Measurements from ENCODE around the gene COL23A1.

Gene COL23A1

DNA sequence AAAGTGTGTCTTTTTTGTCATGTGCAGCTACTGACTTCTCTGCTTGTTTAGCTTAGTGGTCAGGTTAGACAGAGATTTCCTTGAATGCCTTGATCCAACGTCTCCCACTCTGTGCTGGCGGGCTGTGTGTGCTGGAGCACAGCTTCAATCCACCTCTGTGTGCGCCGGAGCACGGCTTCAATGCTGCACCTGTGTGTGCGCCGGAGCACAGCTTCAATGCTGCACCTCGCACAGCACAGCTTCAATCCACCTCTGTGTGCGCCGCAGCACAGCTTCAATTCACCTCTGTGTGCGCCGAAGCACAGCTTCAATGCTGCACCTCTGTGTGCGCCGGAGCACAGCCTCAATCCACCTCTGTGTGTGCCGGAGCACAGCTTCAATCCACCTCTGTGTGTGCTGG, 288.6 kb downstream of the COL23A1 start:
- Histone ChIP-seq H3K4me3 (ENCODE audit: insufficient read depth, low read depth, low read length) (no peak overlapping the region), H3K36me3 (ENCODE audit: control insufficient read depth, insufficient read depth, low read length) (no peaks in the 10 kb centered on the region), H3K27ac (ENCODE audit: insufficient read depth, low read depth, low read length, poor library complexity, severe bottlenecking) (no peak overlapping the region), H3K27me3 (ENCODE audit: control insufficient read depth, insufficient read depth, low read length, poor library complexity, severe bottlenecking) (no peaks in the 10 kb centered on the region), H3K4me1 (ENCODE audit: control insufficient read depth, insufficient read depth, low read length) (no peaks in the 10 kb centered on the region), H3K9me3 (ENCODE audit: control insufficient read depth, low read length) (no peaks in the 10 kb centered on the region)
- 90 to 94% methylated on average over 12 to 13 of the region's 15 CpGs for WGBS, 2 experiments

DNA sequence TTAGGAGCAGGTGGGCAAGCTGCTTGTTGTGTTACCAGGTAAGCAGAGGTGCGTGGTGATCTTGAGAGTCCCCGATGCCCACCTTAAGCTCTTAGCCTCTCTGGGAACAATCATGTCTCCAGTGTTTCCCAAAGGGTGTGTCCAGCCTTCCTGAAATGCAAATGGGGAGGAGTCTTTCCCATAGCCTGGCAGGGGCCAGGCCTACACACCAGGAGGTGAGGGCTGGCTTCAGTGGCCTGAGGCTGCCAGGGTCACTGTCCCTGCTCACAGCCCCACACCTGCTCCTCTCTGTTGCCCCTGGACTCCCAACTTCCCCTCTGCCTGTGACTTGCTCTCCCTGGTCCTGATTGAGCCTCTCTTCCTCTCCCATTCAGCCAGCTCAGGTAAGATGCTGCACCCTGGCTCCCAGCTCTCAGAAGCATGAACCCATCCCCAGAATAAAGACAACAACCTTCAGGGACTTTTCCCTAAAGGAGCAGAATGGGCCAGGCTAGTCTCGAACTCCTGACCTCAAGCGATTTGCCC, 291.8 kb downstream of the COL23A1 start:
- Histone ChIP-seq H3K27me3 (ENCODE audit: control insufficient read depth, insufficient read depth, low read length, poor library complexity, severe bottlenecking) (no peaks in the 10 kb centered on the region), H3K27ac (ENCODE audit: insufficient read depth, low read depth, low read length, poor library complexity, severe bottlenecking) (no peak overlapping the region), H3K9me3 (ENCODE audit: control insufficient read depth, low read length) (no peaks in the 10 kb centered on the region), H3K4me1 (ENCODE audit: control insufficient read depth, insufficient read depth, low read length) (no peaks in the 10 kb centered on the region), H3K36me3 (ENCODE audit: control insufficient read depth, insufficient read depth, low read length) (no peaks in the 10 kb centered on the region), H3K4me3 (ENCODE audit: insufficient read depth, low read depth, low read length) (no peak overlapping the region)
- WGBS, 2 experiments, result 93 to 96% methylated on average over 4 of the region's 4 CpGs

DNA sequence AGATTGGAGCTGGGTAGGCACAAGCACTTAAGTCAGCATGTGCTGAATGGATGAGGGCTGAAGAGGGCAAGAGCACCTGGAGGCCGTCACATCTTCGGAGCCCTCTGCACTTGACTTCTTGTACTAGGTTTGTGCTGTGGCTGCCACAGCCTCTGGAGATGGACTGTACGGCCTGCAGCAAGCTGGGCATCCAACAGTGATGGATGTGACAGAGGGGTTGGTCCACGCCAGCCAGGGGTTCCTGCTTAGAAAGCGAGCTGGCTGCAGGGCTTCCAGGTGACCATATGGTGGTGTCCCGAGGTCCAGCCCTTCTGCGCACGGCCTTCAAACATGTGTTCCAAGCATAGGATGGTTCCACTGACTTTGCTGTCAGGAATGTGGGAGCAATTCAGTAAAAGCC, 292.4 kb downstream of the COL23A1 start:
- Histone ChIP-seq H3K27me3 (ENCODE audit: control insufficient read depth, insufficient read depth, low read length, poor library complexity, severe bottlenecking) (no peaks in the 10 kb centered on the region), H3K4me1 (ENCODE audit: control insufficient read depth, insufficient read depth, low read length) (no peaks in the 10 kb centered on the region), H3K27ac (ENCODE audit: insufficient read depth, low read depth, low read length, poor library complexity, severe bottlenecking) (no peak overlapping the region), H3K9me3 (ENCODE audit: control insufficient read depth, low read length) (no peaks in the 10 kb centered on the region), H3K4me3 (ENCODE audit: insufficient read depth, low read depth, low read length) (no peak overlapping the region), H3K36me3 (ENCODE audit: control insufficient read depth, insufficient read depth, low read length) (no peaks in the 10 kb centered on the region)
- 70 to 71% methylated on average over 8 of the region's 8 CpGs for WGBS, 2 experiments

DNA sequence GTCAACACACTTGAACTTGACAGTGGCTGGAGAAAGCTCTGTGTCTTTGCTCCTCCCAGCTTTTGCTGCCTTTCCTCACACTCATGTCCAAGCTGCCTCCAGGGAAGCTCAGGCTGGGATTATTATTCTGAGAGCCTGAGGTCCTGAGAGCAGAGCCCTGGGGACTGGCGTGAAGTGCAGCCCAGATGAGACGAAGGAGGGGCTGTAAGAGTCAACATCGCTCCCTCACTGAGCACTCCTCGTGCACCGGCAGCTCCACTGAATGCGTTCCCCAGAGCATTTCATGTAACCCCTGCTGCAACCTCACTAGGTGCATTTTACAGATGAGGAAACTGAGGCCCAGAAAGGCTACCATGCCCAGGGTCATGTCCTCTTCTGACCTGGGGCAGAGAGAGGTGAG, 294.1 kb downstream of the COL23A1 start:
- H3K4me1 ChIP-seq (ENCODE audit: control insufficient read depth, insufficient read depth, low read length), result no peaks in the 10 kb centered on the region
- no peak overlapping the region for H3K27ac ChIP-seq (ENCODE audit: insufficient read depth, low read depth, low read length, poor library complexity, severe bottlenecking)
- H3K36me3 ChIP-seq (ENCODE audit: control insufficient read depth, insufficient read depth, low read length), result no peaks in the 10 kb centered on the region
- 89% methylated on average over 6 of the region's 6 CpGs for WGBS, 2 experiments
- no peak overlapping the region for H3K4me3 ChIP-seq (ENCODE audit: insufficient read depth, low read depth, low read length)
- H3K9me3 ChIP-seq (ENCODE audit: control insufficient read depth, low read length), result no peaks in the 10 kb centered on the region
- H3K27me3 ChIP-seq (ENCODE audit: control insufficient read depth, insufficient read depth, low read length, poor library complexity, severe bottlenecking), result no peaks in the 10 kb centered on the region

DNA sequence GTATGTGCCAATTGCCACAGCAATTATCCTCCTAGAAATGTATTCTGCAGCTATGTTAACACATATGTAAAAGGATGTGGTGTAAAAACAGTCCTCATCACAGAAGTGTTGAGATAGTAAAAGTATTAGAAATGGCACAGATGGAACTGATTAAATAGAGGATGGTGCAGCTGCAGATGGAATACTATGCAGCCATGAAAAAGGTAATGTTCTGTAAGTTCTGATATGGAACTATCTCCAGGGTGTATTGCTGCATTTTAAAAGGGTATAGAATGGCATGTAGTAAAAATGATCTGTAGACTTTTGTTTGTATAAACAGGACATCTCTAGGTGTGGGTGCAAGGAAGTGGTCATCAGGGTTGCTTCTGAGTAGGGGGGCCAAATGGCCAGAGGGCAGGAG, 294.6 kb downstream of the COL23A1 start:
- H3K27me3 ChIP-seq (ENCODE audit: control insufficient read depth, insufficient read depth, low read length, poor library complexity, severe bottlenecking), result no peaks in the 10 kb centered on the region
- H3K36me3 ChIP-seq (ENCODE audit: control insufficient read depth, insufficient read depth, low read length), result no peaks in the 10 kb centered on the region
- H3K9me3 ChIP-seq (ENCODE audit: control insufficient read depth, low read length), result no peaks in the 10 kb centered on the region
- no peak overlapping the region for H3K4me3 ChIP-seq (ENCODE audit: insufficient read depth, low read depth, low read length)
- H3K27ac ChIP-seq (ENCODE audit: insufficient read depth, low read depth, low read length, poor library complexity, severe bottlenecking), result no peak overlapping the region
- H3K4me1 ChIP-seq (ENCODE audit: control insufficient read depth, insufficient read depth, low read length), result no peaks in the 10 kb centered on the region

DNA sequence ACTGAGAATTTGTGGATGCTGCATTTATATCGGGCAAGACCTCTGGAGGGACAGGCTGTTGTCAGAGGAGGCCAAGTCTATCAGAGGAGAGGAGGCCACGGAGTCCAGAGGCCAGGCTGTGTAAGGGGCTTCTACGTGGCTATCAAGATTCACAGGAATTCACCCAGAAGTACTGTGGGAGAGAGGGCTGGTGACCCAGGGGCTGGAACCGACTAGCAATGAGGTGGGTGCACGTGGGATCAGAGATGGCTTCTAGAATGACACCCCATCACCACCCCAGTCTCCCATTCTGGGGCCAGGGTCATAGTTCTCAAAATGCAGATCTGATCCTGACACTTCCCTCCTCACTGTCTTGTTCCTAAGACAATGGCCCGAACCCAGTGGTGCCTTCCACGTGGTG, 296.4 kb downstream of the COL23A1 start:
- WGBS, 2 experiments, result 88 to 89% methylated on average over 7 of the region's 7 CpGs
- Histone ChIP-seq H3K36me3 (ENCODE audit: control insufficient read depth, insufficient read depth, low read length) (no peaks in the 10 kb centered on the region), H3K4me1 (ENCODE audit: control insufficient read depth, insufficient read depth, low read length) (no peaks in the 10 kb centered on the region), H3K4me3 (ENCODE audit: insufficient read depth, low read depth, low read length) (no peak overlapping the region), H3K27ac (ENCODE audit: insufficient read depth, low read depth, low read length, poor library complexity, severe bottlenecking) (no peak overlapping the region), H3K27me3 (ENCODE audit: control insufficient read depth, insufficient read depth, low read length, poor library complexity, severe bottlenecking) (no peaks in the 10 kb centered on the region), H3K9me3 (ENCODE audit: control insufficient read depth, low read length) (no peaks in the 10 kb centered on the region)

DNA sequence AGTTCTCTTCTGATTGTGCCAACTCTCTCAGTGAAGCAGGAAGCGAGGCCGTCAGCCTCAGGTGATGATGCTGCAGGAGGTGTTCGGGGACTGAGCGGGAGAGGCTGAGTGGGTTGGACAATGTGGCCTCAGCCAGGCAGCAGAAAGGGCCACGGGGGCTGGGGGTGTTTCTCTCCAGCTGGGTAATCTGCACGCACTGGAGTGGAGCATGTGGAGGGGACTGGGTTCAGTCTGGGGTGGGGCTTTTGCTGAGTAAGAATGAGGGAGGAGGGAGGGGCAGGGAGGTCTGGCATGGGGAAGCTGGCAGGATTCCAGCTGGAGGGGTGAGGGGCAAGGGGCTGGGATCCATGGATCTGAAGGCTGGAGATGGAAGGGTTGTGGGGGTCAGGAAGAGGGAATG, 296.8 kb downstream of the COL23A1 start:
- H3K4me3 ChIP-seq (ENCODE audit: insufficient read depth, low read depth, low read length), result no peak overlapping the region
- H3K27ac ChIP-seq (ENCODE audit: insufficient read depth, low read depth, low read length, poor library complexity, severe bottlenecking), result no peak overlapping the region
- no peaks in the 10 kb centered on the region for H3K9me3 ChIP-seq (ENCODE audit: control insufficient read depth, low read length)
- H3K4me1 ChIP-seq (ENCODE audit: control insufficient read depth, insufficient read depth, low read length), result no peaks in the 10 kb centered on the region
- H3K36me3 ChIP-seq (ENCODE audit: control insufficient read depth, insufficient read depth, low read length), result no peaks in the 10 kb centered on the region
- no peaks in the 10 kb centered on the region for H3K27me3 ChIP-seq (ENCODE audit: control insufficient read depth, insufficient read depth, low read length, poor library complexity, severe bottlenecking)
- 69 to 71% methylated on average over 6 of the region's 6 CpGs for WGBS, 2 experiments

DNA sequence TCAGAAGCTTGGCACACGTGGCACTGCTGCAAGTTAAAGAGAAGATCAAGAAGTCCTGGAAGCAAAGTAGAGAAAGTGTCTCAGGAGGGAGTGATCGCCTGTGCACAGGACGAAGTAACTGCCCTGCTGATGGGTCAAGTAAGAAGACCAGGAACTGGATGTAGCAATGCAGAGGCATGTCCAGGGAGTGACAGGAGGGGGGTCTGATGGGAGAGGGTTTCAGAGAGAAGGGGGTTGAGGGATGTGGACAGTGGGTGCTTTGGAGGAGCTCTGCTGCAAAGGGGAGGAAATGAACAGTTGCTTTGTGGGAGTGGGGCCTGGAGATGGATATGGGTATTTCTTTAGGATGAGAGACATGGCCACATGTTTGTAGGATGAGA, 297.4 kb downstream of the COL23A1 start:
- Histone ChIP-seq H3K4me1 (ENCODE audit: control insufficient read depth, insufficient read depth, low read length) (no peaks in the 10 kb centered on the region), H3K27me3 (ENCODE audit: control insufficient read depth, insufficient read depth, low read length, poor library complexity, severe bottlenecking) (no peaks in the 10 kb centered on the region), H3K4me3 (ENCODE audit: insufficient read depth, low read depth, low read length) (no peak overlapping the region), H3K27ac (ENCODE audit: insufficient read depth, low read depth, low read length, poor library complexity, severe bottlenecking) (no peak overlapping the region), H3K9me3 (ENCODE audit: control insufficient read depth, low read length) (no peaks in the 10 kb centered on the region), H3K36me3 (ENCODE audit: control insufficient read depth, insufficient read depth, low read length) (no peaks in the 10 kb centered on the region)
- 86 to 90% methylated on average over 3 of the region's 3 CpGs for WGBS, 2 experiments

DNA sequence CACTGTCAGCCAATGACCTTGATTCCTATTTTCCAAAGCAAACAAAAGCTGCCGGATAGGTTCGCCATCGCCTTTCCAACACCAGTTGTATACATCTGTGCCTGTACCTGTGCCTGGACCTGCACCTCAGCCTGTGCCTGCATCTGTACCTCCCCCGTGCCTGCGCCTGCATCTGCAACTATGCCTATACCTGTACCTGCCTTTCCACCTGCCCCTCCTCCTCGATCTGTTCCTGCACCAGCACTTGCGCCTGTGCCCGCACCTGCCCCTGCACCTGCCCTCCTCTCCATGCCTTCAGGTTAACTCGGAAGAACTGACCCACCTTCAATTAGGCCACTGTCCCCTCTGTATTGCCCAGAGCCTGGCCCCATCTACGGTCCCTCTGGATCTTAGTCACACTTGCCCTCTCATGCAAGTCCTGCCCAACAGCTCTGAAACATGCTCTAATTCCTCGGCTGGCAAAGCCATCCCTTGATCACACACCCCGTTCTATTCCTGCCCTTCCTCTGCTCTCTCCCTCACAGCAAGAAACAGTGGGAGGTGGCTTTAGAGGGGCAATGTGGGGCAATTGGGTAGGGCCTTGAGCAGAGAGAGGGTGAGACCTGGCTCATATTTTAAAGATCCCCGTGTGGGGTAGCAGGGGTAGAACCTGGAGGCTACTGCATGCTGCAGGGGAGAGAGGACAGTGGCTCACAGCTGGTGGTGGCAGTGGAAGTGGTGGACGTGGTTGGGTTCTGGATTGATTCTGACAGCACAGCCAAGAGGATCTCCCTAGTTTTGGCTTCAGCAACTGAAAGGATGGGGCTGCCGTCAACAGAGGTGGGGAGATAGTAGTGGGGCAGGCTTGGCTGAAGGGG, 298.0 kb downstream of the COL23A1 start:
- Histone ChIP-seq H3K27ac (ENCODE audit: insufficient read depth, low read depth, low read length, poor library complexity, severe bottlenecking) (no peak overlapping the region), H3K36me3 (ENCODE audit: control insufficient read depth, insufficient read depth, low read length) (no peaks in the 10 kb centered on the region), H3K4me1 (ENCODE audit: control insufficient read depth, insufficient read depth, low read length) (no peaks in the 10 kb centered on the region), H3K27me3 (ENCODE audit: control insufficient read depth, insufficient read depth, low read length, poor library complexity, severe bottlenecking) (no peaks in the 10 kb centered on the region), H3K4me3 (ENCODE audit: insufficient read depth, low read depth, low read length) (no peak overlapping the region), H3K9me3 (ENCODE audit: control insufficient read depth, low read length) (no peaks in the 10 kb centered on the region)
- 94% methylated on average over 15 of the region's 15 CpGs for WGBS, 2 experiments

DNA sequence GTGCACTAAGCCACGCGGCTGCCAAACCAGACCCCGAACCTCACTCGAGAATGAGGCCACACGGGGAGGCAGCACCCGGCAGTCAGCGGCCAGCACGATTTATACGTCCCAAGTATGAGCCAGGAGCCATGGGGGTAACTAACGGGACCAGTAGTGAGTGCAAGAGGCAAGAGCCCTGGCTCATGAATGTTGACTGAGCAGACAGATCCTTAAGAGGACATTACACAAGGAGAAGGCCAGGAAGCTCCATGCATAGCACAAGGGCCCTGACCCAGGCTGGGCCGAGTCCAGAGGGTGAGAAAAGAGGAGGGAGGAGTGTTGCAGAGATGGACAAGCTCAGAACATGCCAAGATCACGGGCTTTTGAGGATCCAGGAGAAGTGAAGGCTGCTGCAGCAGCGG, 299.0 kb downstream of the COL23A1 start:
- no peak overlapping the region for H3K27ac ChIP-seq (ENCODE audit: insufficient read depth, low read depth, low read length, poor library complexity, severe bottlenecking)
- no peaks in the 10 kb centered on the region for H3K4me1 ChIP-seq (ENCODE audit: control insufficient read depth, insufficient read depth, low read length)
- H3K9me3 ChIP-seq (ENCODE audit: control insufficient read depth, low read length), result no peaks in the 10 kb centered on the region
- 79% methylated on average over 13 of the region's 13 CpGs for WGBS, 2 experiments
- H3K27me3 ChIP-seq (ENCODE audit: control insufficient read depth, insufficient read depth, low read length, poor library complexity, severe bottlenecking), result no peaks in the 10 kb centered on the region
- no peaks in the 10 kb centered on the region for H3K36me3 ChIP-seq (ENCODE audit: control insufficient read depth, insufficient read depth, low read length)
- no peak overlapping the region for H3K4me3 ChIP-seq (ENCODE audit: insufficient read depth, low read depth, low read length)

All from ectodermal cell (in vitro differentiated cells).